HG03064 (cell line): Measurements from ENCODE around the gene NANOS1.

Experiments
- ATAC-seq: cut with Tn5 transposase; IDR thresholded peaks from one replicate; pipeline ENCODE4 v1.9.1; 2021; ENCODE audit warnings: low read depth; ENCODE audit not compliant: unreplicated experiment

The NANOS1 gene

GRCh38 chr10:119029613-119030420 lies at the start of gene NANOS1:
Gene NANOS1, plus strand, starts transcription at chr10:119029714. Its CDS starts 88 bp downstream, at chr10:119029802.
- peak; percentile 27 for ATAC-seq

GRCh38 chr10:118980135-118980865 lies 49.2 kb upstream of the NANOS1 start:
- no peak for ATAC-seq

GRCh38 chr10:118980870-118981269 lies 48.6 kb upstream of the NANOS1 start:
- no peak for ATAC-seq

- ATAC-seq, result no peak
Measured at GRCh38 chr10:118981946-118982345, 47.6 kb upstream of the NANOS1 start.

GRCh38 chr10:118982366-118982765 lies 47.1 kb upstream of the NANOS1 start:
- ATAC-seq, result no peak

- ATAC-seq, result no peak
Measured at GRCh38 chr10:118983263-118983662, 46.3 kb upstream of the NANOS1 start.

GRCh38 chr10:118985576-118985975 lies 43.9 kb upstream of the NANOS1 start:
- no peak for ATAC-seq

- ATAC-seq, result peak; percentile 85
Measured at GRCh38 chr10:118986815-118987790, 42.4 kb upstream of the NANOS1 start.

GRCh38 chr10:118990326-118990725 lies 39.2 kb upstream of the NANOS1 start:
- no peak for ATAC-seq

- ATAC-seq, result no peak
Measured at GRCh38 chr10:118992496-118992895, 37.0 kb upstream of the NANOS1 start.

- ATAC-seq, result no peak
Measured at GRCh38 chr10:118993214-118993613, 36.3 kb upstream of the NANOS1 start.

- ATAC-seq, result no peak
Measured at GRCh38 chr10:118994321-118994720, 35.2 kb upstream of the NANOS1 start.

- ATAC-seq, result no peak
Measured at GRCh38 chr10:118995739-118996138, 33.8 kb upstream of the NANOS1 start.

- no peak for ATAC-seq
Measured at GRCh38 chr10:118997379-118997778, 32.1 kb upstream of the NANOS1 start.

- ATAC-seq, result no peak
Measured at GRCh38 chr10:118998183-118998582, 31.3 kb upstream of the NANOS1 start.

GRCh38 chr10:119001717-119002500 lies 27.6 kb upstream of the NANOS1 start:
- no peak for ATAC-seq

- ATAC-seq, result no peak
Measured at GRCh38 chr10:119003572-119004289, 25.8 kb upstream of the NANOS1 start.

- no peak for ATAC-seq
Measured at GRCh38 chr10:119005362-119006043, 24.0 kb upstream of the NANOS1 start.
